HepG2 (cell line): ENCODE measurements around the gene UVSSA. TPM values are rescaled to one million over a fixed set of nuclear protein-coding genes. Genes with fewer than 3 reads are reported as not detected.

Source experiments
- ATAC-seq: fragments of 200-7000 bp; cut with Tn5 transposase; 3 replicates; pipeline ENCODE4 v1.9.1; 2020; ENCODE audit warnings: mild to moderate bottlenecking, moderate library complexity
- BruUV-seq: library from RNA; stranded (reverse); fragments of 400-500 nt; replicated peaks from 2 replicates; lab custom pipeline; 2021; lab: Mats Ljungman, UMichigan
- CTCF ChIA-PET: fragments of 300-600 bp; formaldehyde crosslinking; extraction: SDS; loops from one replicate; lab custom pipeline; 2021; ENCODE audit warnings: low total read pairs, inconsistent platforms, low intra/inter-chr PET ratio; lab: Yijun Ruan, JAX
- POLR2A ChIA-PET: fragments of 350-600 bp; sonication (Branson Sonifier 250); formaldehyde crosslinking; loops from one replicate; lab custom pipeline; 2020; ENCODE audit warnings: antibody characterized with exemption, inconsistent platforms; lab: Yijun Ruan, JAX
- DNase-seq: peaks from one replicate; pipeline ENCODE4 v3.0.0-alpha.2; 2015; ENCODE audit warnings: low spot score
- FAIRE-seq: peaks from 3 replicates; lab custom pipeline; 2011; peaks lifted over from hg19 to GRCh38; lab: Jason Lieb, UNC
- H2AFZ ChIP-seq: one replicate; pipeline ENCODE4 v1.6.1; 2011; ENCODE audit warnings: low read length, inconsistent platforms
- H3K27ac ChIP-seq: fragments of 300-600 bp; 3 replicates; pipeline ENCODE4 v1.8.0; 2011; ENCODE audit warnings: mixed run types, mild to moderate bottlenecking, mixed read lengths, low read length, inconsistent platforms; ENCODE audit not compliant: insufficient read depth; ENCODE audit errors: extremely low read length
- H3K27me3 ChIP-seq, 2 experiments: fragments of 200-600 bp in 1 of 2; 2 replicates in 1 of 2; 3 replicates in 1 of 2; pipeline versions ENCODE4 v1.6.0 to v1.8.0; 2011; ENCODE audit warnings: low read length in 2 of 2, mild to moderate bottlenecking in 2 of 2, moderate library complexity in 2 of 2, inconsistent platforms in 1 of 2; ENCODE audit not compliant: insufficient read depth in 2 of 2, control insufficient read depth in 1 of 2
- H3K36me3 ChIP-seq, 2 experiments: fragments of 200-600 bp in 1 of 2; replicated peaks in 1 of 2; 2 replicates in 1 of 2; 3 replicates in 1 of 2; pipeline versions ENCODE4 v1.5.1 to v1.8.0; 2011; ENCODE audit warnings: low read length in 2 of 2, inconsistent platforms in 1 of 2; ENCODE audit not compliant: insufficient read depth in 2 of 2, control insufficient read depth in 1 of 2
- H3K4me1 ChIP-seq: 2 replicates; pipeline ENCODE4 v1.5.1; 2012; ENCODE audit warnings: low read length, inconsistent platforms; ENCODE audit not compliant: insufficient read depth
- H3K4me2 ChIP-seq: 2 replicates; pipeline ENCODE4 v1.6.0; 2011; ENCODE audit warnings: low read depth, low read length, inconsistent platforms
- H3K4me3 ChIP-seq, 3 experiments: fragments of 200-600 bp in 1 of 3; sonication (generic), shearing (Covaris generic) in 1 of 3; replicated peaks in 1 of 3; 2 replicates each; pipeline ENCODE4 v1.5.1; 2011 to 2016; ENCODE audit warnings: low read length in 3 of 3, inconsistent platforms in 2 of 3, low read depth in 2 of 3, mild to moderate bottlenecking in 2 of 3, control low read depth in 1 of 3, mixed read lengths in 1 of 3; ENCODE audit not compliant: insufficient read depth in 1 of 3
- H3K79me2 ChIP-seq: one replicate; pipeline ENCODE4 v1.6.1; 2011; ENCODE audit warnings: low read length, inconsistent platforms; ENCODE audit not compliant: insufficient read depth
- H3K9ac ChIP-seq: 2 replicates; pipeline ENCODE4 v1.6.0; 2011; ENCODE audit warnings: mild to moderate bottlenecking, low read depth, low read length, inconsistent platforms; ENCODE audit not compliant: insufficient read depth
- H3K9me3 ChIP-seq: 2 replicates; pipeline ENCODE4 v1.5.1; 2012; ENCODE audit warnings: mild to moderate bottlenecking, low read length
- H4K20me1 ChIP-seq: 2 replicates; pipeline ENCODE4 v1.6.0; 2011; ENCODE audit warnings: inconsistent platforms, mild to moderate bottlenecking, low read length, moderate library complexity; ENCODE audit not compliant: insufficient read depth
- CBX2 ChIP-seq, 2 experiments: fragments of 200-600 bp in 1 of 2; sonication (generic); formaldehyde crosslinking in 1 of 2; IDR thresholded peaks; 2 replicates each; pipeline versions ENCODE4 v1.7.0 to v1.8.1; 2018 to 2022; ENCODE audit warnings: low read depth in 2 of 2, low read length in 1 of 2, mild to moderate bottlenecking in 1 of 2, missing genetic modification reagents in 1 of 2
- ETS1 ChIP-seq: sonication (generic); formaldehyde crosslinking; IDR thresholded peaks from 2 replicates; pipeline ENCODE4 v1.4.0; 2020; ENCODE audit warnings: missing genetic modification reagents
- HDAC6 ChIP-seq: fragments of 200-600 bp; sonication (generic); IDR thresholded peaks from 2 replicates; pipeline ENCODE4 v1.7.0; 2017; ENCODE audit warnings: mild to moderate bottlenecking, antibody characterized with exemption, low read length, low read depth
- NR2F6 ChIP-seq, 2 experiments: IDR thresholded peaks; 2 replicates each; pipeline ENCODE4 v1.6.1; 2016; ENCODE audit warnings: antibody characterized with exemption in 1 of 2, mild to moderate bottlenecking in 1 of 2
- PHF8 ChIP-seq: sonication (generic); formaldehyde crosslinking; IDR thresholded peaks from 2 replicates; pipeline ENCODE4 v1.5.0; 2020; ENCODE audit warnings: missing genetic modification reagents
- RAD21 ChIP-seq: fragments of 450-650 bp; formaldehyde crosslinking; IDR thresholded peaks from 2 replicates; pipeline ENCODE4 v1.5.0; 2020; ENCODE audit warnings: mild to moderate bottlenecking
- RELA ChIP-seq: sonication (generic); formaldehyde crosslinking; IDR thresholded peaks from 2 replicates; pipeline ENCODE4 v1.4.0; 2020; ENCODE audit warnings: missing genetic modification reagents
- RORA ChIP-seq: sonication (generic); formaldehyde crosslinking; IDR thresholded peaks from 2 replicates; pipeline ENCODE4 v1.5.0; 2020; ENCODE audit warnings: mild to moderate bottlenecking, missing genetic modification reagents, moderate library complexity
- SAP130 ChIP-seq: IDR thresholded peaks from 2 replicates; pipeline ENCODE4 v1.6.1; 2016; ENCODE audit warnings: low read depth
- STAG1 ChIP-seq: sonication (generic); formaldehyde crosslinking; IDR thresholded peaks from 2 replicates; pipeline ENCODE4 v1.4.0; 2020; ENCODE audit warnings: missing genetic modification reagents
- ZBTB42 ChIP-seq: sonication (generic); formaldehyde crosslinking; IDR thresholded peaks from 2 replicates; pipeline ENCODE4 v1.5.0; 2020; ENCODE audit warnings: mild to moderate bottlenecking, missing genetic modification reagents
- ZNF136 ChIP-seq: sonication (generic); formaldehyde crosslinking; IDR thresholded peaks from 2 replicates; pipeline ENCODE4 v1.8.1; 2022; ENCODE audit warnings: low read depth, mild to moderate bottlenecking, moderate library complexity, missing genetic modification reagents
- ZNF264 ChIP-seq: sonication (generic); formaldehyde crosslinking; IDR thresholded peaks from 2 replicates; pipeline ENCODE4 v1.4.0; 2020; ENCODE audit warnings: missing genetic modification reagents
- ZNF543 ChIP-seq: sonication (generic); formaldehyde crosslinking; IDR thresholded peaks from 2 replicates; pipeline ENCODE4 v1.4.0; 2020; ENCODE audit warnings: mild to moderate bottlenecking, missing genetic modification reagents
- ZNF577 ChIP-seq: sonication (generic); formaldehyde crosslinking; IDR thresholded peaks from 2 replicates; pipeline ENCODE4 v1.4.0; 2020; ENCODE audit warnings: mild to moderate bottlenecking, low read depth, missing genetic modification reagents, borderline replicate concordance
- ZNF720 ChIP-seq: sonication (generic); formaldehyde crosslinking; IDR thresholded peaks from 2 replicates; pipeline ENCODE4 v1.4.0; 2020; ENCODE audit warnings: missing genetic modification reagents
- ZNF879 ChIP-seq: sonication (generic); formaldehyde crosslinking; IDR thresholded peaks from 2 replicates; pipeline ENCODE4 v1.8.1; 2023; ENCODE audit warnings: missing genetic modification reagents
- ZZZ3 ChIP-seq: sonication (generic); formaldehyde crosslinking; IDR thresholded peaks from 2 replicates; pipeline ENCODE4 v1.4.0; 2020; ENCODE audit warnings: missing genetic modification reagents, mild to moderate bottlenecking, borderline replicate concordance
- WGBS: methylation state at CpG from one replicate; pipeline ENCODE4 v1.1.6; 2017; ENCODE audit warnings: low lambda C conversion rate; 5-methylcytosine and 5-hydroxymethylcytosine counted together
- in situ Hi-C: cut with HindIII; loops from 2 replicates; pipeline ENCODE4 v1.10.0; 2017; ENCODE audit warnings: low pct_unique_long_range_greater_than_20kb; ENCODE audit not compliant: extremely low pct_ligation_motif_present
- intact Hi-C: fragments of 100-400 bp; cut with micrococcal nuclease; formaldehyde crosslinking; loops from one replicate; pipeline ENCODE4 v1.10.0; 2022; ENCODE audit not compliant: unreplicated experiment
- polyA plus RNA-seq, 8 experiments: library from polyadenylated mRNA; depleted of rRNA in 3 of 8; stranded (reverse) in 7 of 8; unstranded in 1 of 8; fragments of >200 nt; fragmentation: Illumina TruSeq in 4 of 8; extraction: Trizol in 4 of 8; gene quantifications; 2 replicates each; pipeline versions ENCODE4 v1.2.1 to v1.2.3, GENCODE V29; 2011 to 2016; ENCODE audit warnings: low read depth in 4 of 8, missing spikeins in 1 of 8, mixed read lengths in 1 of 8; ENCODE audit not compliant: insufficient read depth in 1 of 8
- total RNA-seq, 5 experiments: library from RNA; depleted of rRNA; stranded (reverse); fragments of >200 nt; fragmentation: Illumina TruSeq; extraction: Trizol; gene quantifications; 2 replicates each; pipeline ENCODE4 v1.2.3, GENCODE V29; 2016; ENCODE audit warnings: low read depth in 1 of 5
- TF ChIP-seq, protein P1 (sequence below): sonication (generic); formaldehyde crosslinking; IDR thresholded peaks from 2 replicates; pipeline ENCODE4 v1.5.0; 2020; ENCODE audit warnings: mild to moderate bottlenecking, missing genetic modification reagents, moderate library complexity

Gene UVSSA
- total and polyA plus RNA-seq, 2 of the 13 experiments (the other 11 are each of a cell fraction or from before 2014, with no cell fraction given), result 4.6 to 8.4 TPM

GRCh38 chr4:1408418-1408817, 61.4 kb downstream of the UVSSA start:
- H3K4me1 ChIP-seq, result no peaks in the 10 kb centered on the region
- TF ChIP-seq ETS1 (no peak), ZBTB42 (CRISPR knock-in tag) (no peak), ZNF136 (CRISPR knock-in tag) (no peak), SAP130 (CRISPR knock-in tag) (no peak), STAG1 (peak; percentile 59), ZNF879 (CRISPR knock-in tag) (no peak), ZZZ3 (no peak), HDAC6 (no peak), RORA (CRISPR knock-in tag) (no peak), ZNF577 (CRISPR knock-in tag) (no peak), ZNF264 (no peak), NR2F6 (IDR thresholded peaks at IDR 0.05) (no peak), NR2F6 (CRISPR knock-in tag; IDR thresholded peaks at IDR 0.05) (no peak), PHF8 (CRISPR knock-in tag) (no peak), ZNF720 (CRISPR knock-in tag) (no peak), ZNF543 (CRISPR knock-in tag) (no peak), CBX2 (IDR thresholded peaks at IDR 0.05; ENCODE audit: low read depth, low read length) (no peak), CBX2 (CRISPR knock-in tag; IDR thresholded peaks at IDR 0.05; ENCODE audit: low read depth) (no peak), RAD21 (CRISPR knock-in tag) (0 out of 2 replicates have a peak, but pooled peaks have one; percentile 21), RELA (CRISPR knock-in tag) (no peak)
- TF ChIP-seq, protein P1, sequence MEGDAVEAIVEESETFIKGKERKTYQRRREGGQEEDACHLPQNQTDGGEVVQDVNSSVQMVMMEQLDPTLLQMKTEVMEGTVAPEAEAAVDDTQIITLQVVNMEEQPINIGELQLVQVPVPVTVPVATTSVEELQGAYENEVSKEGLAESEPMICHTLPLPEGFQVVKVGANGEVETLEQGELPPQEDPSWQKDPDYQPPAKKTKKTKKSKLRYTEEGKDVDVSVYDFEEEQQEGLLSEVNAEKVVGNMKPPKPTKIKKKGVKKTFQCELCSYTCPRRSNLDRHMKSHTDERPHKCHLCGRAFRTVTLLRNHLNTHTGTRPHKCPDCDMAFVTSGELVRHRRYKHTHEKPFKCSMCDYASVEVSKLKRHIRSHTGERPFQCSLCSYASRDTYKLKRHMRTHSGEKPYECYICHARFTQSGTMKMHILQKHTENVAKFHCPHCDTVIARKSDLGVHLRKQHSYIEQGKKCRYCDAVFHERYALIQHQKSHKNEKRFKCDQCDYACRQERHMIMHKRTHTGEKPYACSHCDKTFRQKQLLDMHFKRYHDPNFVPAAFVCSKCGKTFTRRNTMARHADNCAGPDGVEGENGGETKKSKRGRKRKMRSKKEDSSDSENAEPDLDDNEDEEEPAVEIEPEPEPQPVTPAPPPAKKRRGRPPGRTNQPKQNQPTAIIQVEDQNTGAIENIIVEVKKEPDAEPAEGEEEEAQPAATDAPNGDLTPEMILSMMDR (CRISPR knock-in tag), result peak; percentile 62
- ChIA-PET CTCF (interaction anchor here (0.9 kb wide), 1 partner anchor 105 kb away, joined by 3 read pairs; no protein-coding TSS in a partner anchor), POLR2A (no interaction called here)
- no TSS peak for BruUV-seq
- ATAC-seq, result peak; percentile 36
- no peak overlapping the region for H3K27ac ChIP-seq
- intact Hi-C loops (no loop called here), in situ Hi-C loops (no loop called here)
- peaks cover 0 to 2% of the 10 kb centered on the region in 2 experiments; a peak in 4 of 5 replicates for H3K27me3 ChIP-seq
- H2AFZ ChIP-seq, result no peak overlapping the region
- no peaks in the 10 kb centered on the region for H3K9me3 ChIP-seq
- H3K4me3 ChIP-seq, result no peak overlapping the region
- WGBS, result 56% methylated on average over 17 of the region's 22 CpGs
- no peak overlapping the region for H3K4me2 ChIP-seq
- no peaks in the 10 kb centered on the region for H3K79me2 ChIP-seq
- no peak for DNase-seq
- no peak overlapping the region for H3K9ac ChIP-seq
- no peak for FAIRE-seq
- H3K36me3 ChIP-seq, result no peaks in the 10 kb centered on the region
- no peaks in the 10 kb centered on the region for H4K20me1 ChIP-seq
